ENCODE results near the gene TBR1. TPM values are rescaled to one million over a fixed set of nuclear protein-coding genes. Genes with fewer than 3 reads are reported as not detected.

Gene TBR1
- total and polyA plus RNA-seq, 12 donors: not detected

GRCh38 chr2:161425728-161426454 is 9.8 kb downstream of the TBR1 start:
- intact Hi-C loops (cut with DNase I): loop anchor here in 1 of 10 donors (10.0 kb wide), 1 partner anchor 699 kb away; no protein-coding TSS in a partner anchor
- no peak overlapping the region for H3K4me3 ChIP-seq
- H3K27ac ChIP-seq: no peak overlapping the region
- WGBS, 2 donors: 13 to 22% methylated on average over 17 of the region's 17 CpGs
- peaks cover 0 to 28% (median 15%) of the 10 kb centered on the region in 9 donors for H3K4me1 ChIP-seq
- no peak for ATAC-seq
- H3K27me3 ChIP-seq: peaks cover 27 to 100% (median 100%) of the 10 kb centered on the region in 7 donors
- H3K9me3 ChIP-seq: no peaks in the 10 kb centered on the region
- H3K36me3 ChIP-seq: no peaks in the 10 kb centered on the region
- no peak for DNase-seq
- no peak for TF ChIP-seq CTCF (IDR thresholded peaks at IDR 0.05)

GRCh38 chr2:161426455-161426921 is 10.4 kb downstream of the TBR1 start:
- Histone ChIP-seq H3K4me3 (peak overlapping the region in 4 of 10 donors; percentile 11 to 25 (median 20)), H3K9me3 (no peaks in the 10 kb centered on the region), H3K27ac (no peak overlapping the region), H3K4me1 (peaks cover 0 to 28% (median 15%) of the 10 kb centered on the region in 9 donors), H3K27me3 (peaks cover 26 to 100% (median 100%) of the 10 kb centered on the region in 7 donors), H3K36me3 (no peaks in the 10 kb centered on the region)
- WGBS, 2 donors: 9 to 15% methylated on average over 13 of the region's 13 CpGs
- peak in 7 of 9 donors; percentile 15 to 46 (median 24) for TF ChIP-seq CTCF (IDR thresholded peaks at IDR 0.05)
- ATAC-seq: no peak
- no peak for DNase-seq
- intact Hi-C loops (cut with DNase I): loop anchor here in 1 of 10 donors (10.0 kb wide), 1 partner anchor 698 kb away; no protein-coding TSS in a partner anchor

- peak in 2 of 8 donors; percentile 14 to 20 for ATAC-seq
- Histone ChIP-seq H3K27ac (no peak overlapping the region), H3K9me3 (no peaks in the 10 kb centered on the region), H3K4me3 (peak overlapping the region in 5 of 10 donors; percentile 10 to 25 (median 14)), H3K4me1 (peaks cover 0 to 28% (median 15%) of the 10 kb centered on the region in 9 donors), H3K36me3 (no peaks in the 10 kb centered on the region), H3K27me3 (peaks cover 26 to 100% (median 100%) of the 10 kb centered on the region in 7 donors)
- no peak for DNase-seq
- 3 to 4% methylated on average over 54 of the region's 54 CpGs for WGBS, 2 donors
- peak in 1 of 9 donors; percentile 1 for TF ChIP-seq CTCF (IDR thresholded peaks at IDR 0.05)
- intact Hi-C loops (cut with DNase I): loop anchor here in 1 of 10 donors (10.0 kb wide), 1 partner anchor 698 kb away; no protein-coding TSS in a partner anchor
Measured at GRCh38 chr2:161426922-161427663, 11.0 kb downstream of the TBR1 start.
